GM23248 (cell line): Measurements from ENCODE around the gene OPRD1.

ENCODE experiments used
- EZH2 ChIP-seq: fragments of 200-600 bp; sonication (generic); IDR thresholded peaks from 2 replicates; pipeline ENCODE4 v1.6.1; 2018; ENCODE audit warnings: antibody characterized with exemption, mild to moderate bottlenecking; ENCODE audit not compliant: insufficient read depth, poor library complexity, severe bottlenecking
- EZH2phosphoT487 ChIP-seq: fragments of 200-600 bp; sonication (generic); IDR thresholded peaks from 2 replicates; pipeline ENCODE4 v1.6.1; 2018; ENCODE audit warnings: antibody characterized with exemption, moderate library complexity, mild to moderate bottlenecking, low read depth; ENCODE audit not compliant: insufficient read depth

DNA sequence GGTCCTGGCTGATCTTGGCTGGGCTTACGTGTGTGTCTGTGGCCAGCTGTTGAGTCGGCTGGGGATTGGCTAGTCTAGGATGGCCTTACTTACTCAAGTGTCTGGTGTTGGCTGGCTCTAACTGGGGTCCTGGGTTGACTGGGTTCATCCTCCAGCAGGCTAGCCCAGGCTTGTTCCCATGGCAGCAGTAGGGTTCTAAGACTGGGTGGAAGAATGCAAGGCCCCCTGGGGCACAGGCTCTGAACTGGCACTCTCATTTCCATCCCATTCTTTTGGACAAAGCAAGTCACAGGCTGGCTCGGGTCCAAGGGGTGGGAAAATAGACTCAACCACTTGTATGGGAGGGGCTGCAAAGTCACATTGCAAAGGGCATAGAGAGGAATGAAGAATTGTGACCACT, 7.9 kb upstream of the OPRD1 start:
- TF ChIP-seq EZH2 (no peak), EZH2phosphoT487 (no peak)
